Stimulated activated CD4-positive, alpha-beta T cell treated with anti-CD3 and anti-CD28 coated beads, Interleukin-4, amount 100 ng/mL, for 24 hours (primary cell): ENCODE data around the gene HCAR1.
"Not testable (repeated sequence)": the region's sequence is repeated elsewhere in the genome, so short reads cannot be mapped to it uniquely, and the experiment has no call there.

Experiments
- DNase-seq: peaks from one replicate; pipeline ENCODE4 v3.0.0-alpha.2; 2020

The HCAR1 gene

GRCh38 chr12:122730215-122731014 lies at the start of gene HCAR1:
Gene HCAR1, minus strand, starts transcription at chr12:122730844. Its CDS starts 505 bp downstream, at chr12:122730339.
- DNase-seq, result peak; percentile 50

- no peak for DNase-seq
Measured at GRCh38 chr12:122757568-122757967, 26.9 kb upstream of the HCAR1 start.

- no peak for DNase-seq
Measured at GRCh38 chr12:122754790-122755189, 24.1 kb upstream of the HCAR1 start.

- no peak for DNase-seq
Measured at GRCh38 chr12:122753319-122753650, 22.6 kb upstream of the HCAR1 start.

GRCh38 chr12:122752464-122753318 lies 22.0 kb upstream of the HCAR1 start, which contains the start of gene DENR:
Gene DENR, plus strand, starts transcription at chr12:122752824. Its CDS starts 878 bp downstream, at chr12:122753702.
- peak; percentile 100 for DNase-seq

GRCh38 chr12:122750781-122751515 lies 20.3 kb upstream of the HCAR1 start:
- DNase-seq, result not testable (repeated sequence)

- DNase-seq, result no peak
Measured at GRCh38 chr12:122749569-122750332, 19.1 kb upstream of the HCAR1 start.

GRCh38 chr12:122747224-122748135 lies 16.8 kb upstream of the HCAR1 start:
- DNase-seq, result no peak

- no peak for DNase-seq
Measured at GRCh38 chr12:122743895-122744525, 13.4 kb upstream of the HCAR1 start.

GRCh38 chr12:122740351-122740750 lies 9.7 kb upstream of the HCAR1 start:
- no peak for DNase-seq

- DNase-seq, result no peak
Measured at GRCh38 chr12:122738571-122738970, 7.9 kb upstream of the HCAR1 start.

- DNase-seq, result no peak
Measured at GRCh38 chr12:122732611-122733010, 2.0 kb upstream of the HCAR1 start.

- DNase-seq, result peak; percentile 24
Measured at GRCh38 chr12:122732170-122732569, 1.5 kb upstream of the HCAR1 start.

GRCh38 chr12:122729583-122730214 lies 945 bp downstream of the HCAR1 start:
- no peak for DNase-seq

- DNase-seq, result peak; percentile 25
Measured at GRCh38 chr12:122726080-122726558, 4.5 kb downstream of the HCAR1 start.

GRCh38 chr12:122725452-122726079 lies 5.1 kb downstream of the HCAR1 start:
- DNase-seq, result no peak

- DNase-seq, result no peak
Measured at GRCh38 chr12:122724641-122725243, 5.9 kb downstream of the HCAR1 start.

GRCh38 chr12:122722387-122722786 lies 8.3 kb downstream of the HCAR1 start:
- no peak for DNase-seq

- no peak for DNase-seq
Measured at GRCh38 chr12:122721057-122721545, 9.5 kb downstream of the HCAR1 start.
